ENCODE results near the gene COL20A1.

The COL20A1 gene

GRCh38 chr20:63364801-63365585 is 72.0 kb downstream of the COL20A1 start:
- ATAC-seq = no peak
- TF ChIP-seq ZFP30 (CRISPR knock-in tag; IDR thresholded peaks at IDR 0.05) = no peak
- TF ChIP-seq ZNF565 (CRISPR knock-in tag; conservative IDR thresholded peaks at IDR 0.05; ENCODE audit: low read depth) = no peak

DNA sequence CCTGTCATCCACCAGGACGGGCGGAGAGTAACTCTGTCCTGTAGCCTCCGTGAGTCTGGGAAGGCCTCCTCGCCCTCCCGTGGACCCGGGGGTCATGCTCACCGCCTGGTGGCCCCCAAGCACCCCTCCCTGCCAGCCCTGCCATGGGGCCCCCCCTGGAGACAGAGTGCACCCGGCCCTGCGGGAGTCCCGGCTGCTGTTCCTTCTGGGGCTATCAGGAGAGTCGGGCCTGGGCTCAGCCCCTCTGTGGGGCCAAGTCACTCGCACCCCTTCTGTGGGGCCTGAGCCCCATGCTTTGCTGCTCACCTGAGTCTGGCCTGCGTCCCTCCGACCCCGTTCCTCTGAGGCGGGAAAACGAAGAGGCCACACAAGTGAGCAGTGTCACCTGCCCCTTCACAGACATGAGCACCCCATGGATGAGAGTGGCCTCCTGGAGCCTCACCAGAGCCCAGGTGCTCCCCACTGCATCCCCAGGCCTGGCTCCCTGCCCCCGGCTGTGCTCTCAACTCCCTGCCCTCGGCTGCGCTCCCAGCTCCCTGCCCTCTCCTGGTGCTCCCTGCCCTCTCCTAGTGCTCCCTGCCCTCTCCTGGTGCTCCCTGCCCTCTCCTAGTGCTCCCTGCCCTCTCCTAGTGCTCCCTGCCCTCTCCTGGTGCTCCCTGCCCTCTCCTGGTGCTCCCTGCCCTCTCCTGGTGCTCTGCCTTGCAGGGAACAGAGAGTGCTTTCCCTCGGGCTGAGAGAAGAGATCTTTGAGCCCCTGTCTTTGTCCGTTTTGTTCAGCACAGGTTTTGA is 72.8 kb downstream of the COL20A1 start:
- no peak for ATAC-seq
- TF ChIP-seq ZFP3 (CRISPR knock-in tag; IDR thresholded peaks at IDR 0.05) (no peak), ZNF70 (CRISPR knock-in tag; IDR thresholded peaks at IDR 0.05) (no peak), PPARA (CRISPR knock-in tag; IDR thresholded peaks at IDR 0.05; ENCODE audit: borderline replicate concordance) (no peak), ZFP30 (CRISPR knock-in tag; IDR thresholded peaks at IDR 0.05) (no peak), CSDC2 (CRISPR knock-in tag; IDR thresholded peaks at IDR 0.05) (no peak), GLIS3 (CRISPR knock-in tag; IDR thresholded peaks at IDR 0.05) (no peak), RARB (CRISPR knock-in tag; IDR thresholded peaks at IDR 0.05) (no peak), PATZ1 (CRISPR knock-in tag; IDR thresholded peaks at IDR 0.05; ENCODE audit: borderline replicate concordance) (no peak)
- TF ChIP-seq, protein P1, sequence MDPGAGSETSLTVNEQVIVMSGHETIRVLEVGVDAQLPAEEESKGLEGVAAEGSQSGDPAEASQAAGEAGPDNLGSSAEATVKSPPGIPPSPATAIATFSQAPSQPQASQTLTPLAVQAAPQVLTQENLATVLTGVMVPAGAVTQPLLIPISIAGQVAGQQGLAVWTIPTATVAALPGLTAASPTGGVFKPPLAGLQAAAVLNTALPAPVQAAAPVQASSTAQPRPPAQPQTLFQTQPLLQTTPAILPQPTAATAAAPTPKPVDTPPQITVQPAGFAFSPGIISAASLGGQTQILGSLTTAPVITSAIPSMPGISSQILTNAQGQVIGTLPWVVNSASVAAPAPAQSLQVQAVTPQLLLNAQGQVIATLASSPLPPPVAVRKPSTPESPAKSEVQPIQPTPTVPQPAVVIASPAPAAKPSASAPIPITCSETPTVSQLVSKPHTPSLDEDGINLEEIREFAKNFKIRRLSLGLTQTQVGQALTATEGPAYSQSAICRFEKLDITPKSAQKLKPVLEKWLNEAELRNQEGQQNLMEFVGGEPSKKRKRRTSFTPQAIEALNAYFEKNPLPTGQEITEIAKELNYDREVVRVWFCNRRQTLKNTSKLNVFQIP (CRISPR knock-in tag; IDR thresholded peaks at IDR 0.05; ENCODE audit: borderline replicate concordance, low read depth) = no peak
- TF ChIP-seq, protein P2, sequence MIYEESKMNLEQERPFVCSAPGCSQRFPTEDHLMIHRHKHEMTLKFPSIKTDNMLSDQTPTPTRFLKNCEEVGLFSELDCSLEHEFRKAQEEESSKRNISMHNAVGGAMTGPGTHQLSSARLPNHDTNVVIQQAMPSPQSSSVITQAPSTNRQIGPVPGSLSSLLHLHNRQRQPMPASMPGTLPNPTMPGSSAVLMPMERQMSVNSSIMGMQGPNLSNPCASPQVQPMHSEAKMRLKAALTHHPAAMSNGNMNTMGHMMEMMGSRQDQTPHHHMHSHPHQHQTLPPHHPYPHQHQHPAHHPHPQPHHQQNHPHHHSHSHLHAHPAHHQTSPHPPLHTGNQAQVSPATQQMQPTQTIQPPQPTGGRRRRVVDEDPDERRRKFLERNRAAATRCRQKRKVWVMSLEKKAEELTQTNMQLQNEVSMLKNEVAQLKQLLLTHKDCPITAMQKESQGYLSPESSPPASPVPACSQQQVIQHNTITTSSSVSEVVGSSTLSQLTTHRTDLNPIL (CRISPR knock-in tag; IDR thresholded peaks at IDR 0.05; ENCODE audit: low read depth) = no peak

GRCh38 chr20:63366390-63367365 is 73.7 kb downstream of the COL20A1 start:
- ATAC-seq = no peak
- TF ChIP-seq ZNF70 (CRISPR knock-in tag; IDR thresholded peaks at IDR 0.05) (no peak), ZC3H10 (CRISPR knock-in tag; IDR thresholded peaks at IDR 0.05) (no peak), ZNF8 (CRISPR knock-in tag; IDR thresholded peaks at IDR 0.05) (no peak), ARNTL (CRISPR knock-in tag; IDR thresholded peaks at IDR 0.05; ENCODE audit: borderline replicate concordance, low read depth) (no peak), GLIS3 (CRISPR knock-in tag; IDR thresholded peaks at IDR 0.05) (no peak), ZFP30 (CRISPR knock-in tag; IDR thresholded peaks at IDR 0.05) (no peak), RARB (CRISPR knock-in tag; IDR thresholded peaks at IDR 0.05) (no peak), ZNF565 (CRISPR knock-in tag; conservative IDR thresholded peaks at IDR 0.05; ENCODE audit: low read depth) (no peak), TOX (CRISPR knock-in tag; IDR thresholded peaks at IDR 0.05; ENCODE audit: borderline replicate concordance) (no peak), ZFP3 (CRISPR knock-in tag; IDR thresholded peaks at IDR 0.05) (no peak), BACH2 (CRISPR knock-in tag; IDR thresholded peaks at IDR 0.05; ENCODE audit: borderline replicate concordance) (no peak), CSDC2 (CRISPR knock-in tag; IDR thresholded peaks at IDR 0.05) (no peak), ESRRG (CRISPR knock-in tag; IDR thresholded peaks at IDR 0.05) (no peak), TSHZ2 (CRISPR knock-in tag; IDR thresholded peaks at IDR 0.05) (no peak), PATZ1 (CRISPR knock-in tag; IDR thresholded peaks at IDR 0.05; ENCODE audit: borderline replicate concordance) (no peak)
